Measurements from ENCODE around the gene C9orf40. TPM values are rescaled to one million over a fixed set of nuclear protein-coding genes. Genes with fewer than 3 reads are reported as not detected.

C9orf40 gene
- polyA plus RNA-seq, 1 of the 3 experiments (the other 2 are of a cell fraction) = 2.0 TPM

GRCh38 chr9:74963056-74963455, 10.3 kb upstream of the C9orf40 start:
- H3K27me3 ChIP-seq (ENCODE audit: insufficient read depth) = no peaks in the 10 kb centered on the region
- no peaks in the 10 kb centered on the region for H3K9me2 ChIP-seq
- no peak for DNase-seq
- no peak overlapping the region for H3K27ac ChIP-seq (ENCODE audit: low read depth in 2 of 2, low read length in 1 of 2)
- CTCF ChIA-PET = interaction anchor here (3.6 kb wide), 1 partner anchor 10 kb away, joined by 20 read pairs; the partner anchor contains the start of gene C9orf40
- TF ChIP-seq CHD2 (IDR thresholded peaks at IDR 0.05; ENCODE audit: low read length, partially characterized antibody) = no peak
- TF ChIP-seq, protein P1, sequence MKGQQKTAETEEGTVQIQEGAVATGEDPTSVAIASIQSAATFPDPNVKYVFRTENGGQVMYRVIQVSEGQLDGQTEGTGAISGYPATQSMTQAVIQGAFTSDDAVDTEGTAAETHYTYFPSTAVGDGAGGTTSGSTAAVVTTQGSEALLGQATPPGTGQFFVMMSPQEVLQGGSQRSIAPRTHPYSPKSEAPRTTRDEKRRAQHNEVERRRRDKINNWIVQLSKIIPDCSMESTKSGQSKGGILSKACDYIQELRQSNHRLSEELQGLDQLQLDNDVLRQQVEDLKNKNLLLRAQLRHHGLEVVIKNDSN (IDR thresholded peaks at IDR 0.05; ENCODE audit: borderline replicate concordance, low read depth) = no peak
- TF ChIP-seq RCOR1 (IDR thresholded peaks at IDR 0.05; ENCODE audit: low read length) = no peak
- TF ChIP-seq TEAD4 (IDR thresholded peaks at IDR 0.05; ENCODE audit: borderline replicate concordance, insufficient read depth) = no peak
- TF ChIP-seq, protein P2, sequence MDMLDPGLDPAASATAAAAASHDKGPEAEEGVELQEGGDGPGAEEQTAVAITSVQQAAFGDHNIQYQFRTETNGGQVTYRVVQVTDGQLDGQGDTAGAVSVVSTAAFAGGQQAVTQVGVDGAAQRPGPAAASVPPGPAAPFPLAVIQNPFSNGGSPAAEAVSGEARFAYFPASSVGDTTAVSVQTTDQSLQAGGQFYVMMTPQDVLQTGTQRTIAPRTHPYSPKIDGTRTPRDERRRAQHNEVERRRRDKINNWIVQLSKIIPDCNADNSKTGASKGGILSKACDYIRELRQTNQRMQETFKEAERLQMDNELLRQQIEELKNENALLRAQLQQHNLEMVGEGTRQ (IDR thresholded peaks at IDR 0.05; ENCODE audit: borderline replicate concordance, low read depth, low read length) = no peak
- no peaks in the 10 kb centered on the region for H4K20me1 ChIP-seq (ENCODE audit: insufficient read depth)
- H3K4me1 ChIP-seq (ENCODE audit: control insufficient read depth in 1 of 2, insufficient read depth in 2 of 2, low read depth in 1 of 2, low read length in 1 of 2) = no peaks in the 10 kb centered on the region
- H3F3A ChIP-seq (replicated peaks; ENCODE audit: insufficient read depth) = no peaks in the 10 kb centered on the region
- no peak overlapping the region for H3K4me3 ChIP-seq (ENCODE audit: low read depth in 2 of 2, low read length in 1 of 2)
- no peak overlapping the region for H3K4me2 ChIP-seq
- POLR2A ChIA-PET = no interaction called here
- 100% methylated on average over 2 of the region's 2 CpGs for WGBS (ENCODE audit: low lambda C conversion rate)
- H3K79me2 ChIP-seq (ENCODE audit: insufficient read depth) = no peaks in the 10 kb centered on the region
- no peak overlapping the region for H3K9ac ChIP-seq
- no peak overlapping the region for H2AFZ ChIP-seq (ENCODE audit: low read depth)
- H3K36me3 ChIP-seq (replicated peaks in 1 of 2; ENCODE audit: control insufficient read depth in 1 of 2, insufficient read depth in 2 of 2, low read length in 1 of 2) = peaks cover 0 to 5% of the 10 kb centered on the region in 2 experiments
- H3K9me3 ChIP-seq = peaks cover 5% of the 10 kb centered on the region; the same call in 1 of the 2 replicates

DNA sequence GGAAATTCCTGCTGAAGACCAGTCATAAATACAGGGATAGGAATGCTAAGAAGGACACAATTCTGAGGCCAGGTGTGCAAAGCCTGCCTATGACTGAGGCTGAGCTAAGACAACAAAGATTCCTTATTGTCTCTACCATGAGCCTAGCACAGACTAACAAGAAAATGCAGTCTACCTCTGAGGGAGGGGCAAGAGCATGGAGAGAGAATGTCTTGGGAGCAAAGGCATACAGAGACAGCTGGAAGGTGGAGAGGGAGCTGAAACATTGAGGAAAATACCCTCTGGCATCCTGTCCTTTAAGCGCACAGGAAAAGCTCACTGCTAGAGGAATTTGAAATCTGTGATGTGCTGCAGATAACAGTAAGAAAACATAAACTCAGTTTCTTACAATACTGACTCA, 8.8 kb upstream of the C9orf40 start:
- Histone ChIP-seq H3K27ac (ENCODE audit: low read depth in 2 of 2, low read length in 1 of 2) (no peak overlapping the region), H2AFZ (ENCODE audit: low read depth) (no peak overlapping the region), H3K9ac (no peak overlapping the region), H3K9me2 (no peaks in the 10 kb centered on the region), H3K9me3 (peaks cover 5% of the 10 kb centered on the region; the same call in 1 of the 2 replicates), H3K4me2 (no peak overlapping the region), H3K4me1 (ENCODE audit: control insufficient read depth in 1 of 2, insufficient read depth in 2 of 2, low read depth in 1 of 2, low read length in 1 of 2) (no peaks in the 10 kb centered on the region), H3K27me3 (ENCODE audit: insufficient read depth) (no peaks in the 10 kb centered on the region), H3K79me2 (ENCODE audit: insufficient read depth) (no peaks in the 10 kb centered on the region), H3K36me3 (replicated peaks in 1 of 2; ENCODE audit: control insufficient read depth in 1 of 2, insufficient read depth in 2 of 2, low read length in 1 of 2) (peaks cover 0 to 5% of the 10 kb centered on the region in 2 experiments), H3K4me3 (ENCODE audit: low read depth in 2 of 2, low read length in 1 of 2) (no peak overlapping the region), H4K20me1 (ENCODE audit: insufficient read depth) (no peaks in the 10 kb centered on the region), H3F3A (replicated peaks; ENCODE audit: insufficient read depth) (no peaks in the 10 kb centered on the region)
- 100% methylated on average over 1 of the region's 1 CpG for WGBS (ENCODE audit: low lambda C conversion rate)
- ChIA-PET POLR2A (no interaction called here), CTCF (interaction anchor here (1.7 to 3.6 kb wide), 2 partner anchors 9 to 188 kb away, joined by 6 to 20 read pairs; partner anchors contain the start of gene C9orf40)
- TF ChIP-seq EZH2phosphoT487 (IDR thresholded peaks at IDR 0.05; ENCODE audit: borderline replicate concordance, low read depth) (no peak), SIN3A (IDR thresholded peaks at IDR 0.05; ENCODE audit: borderline replicate concordance, low read depth, low read length) (no peak), FOXJ3 (CRISPR knock-in tag; IDR thresholded peaks at IDR 0.05) (no peak), RFX5 (IDR thresholded peaks at IDR 0.05; ENCODE audit: low read length) (no peak), NFIC (IDR thresholded peaks at IDR 0.05; ENCODE audit: borderline replicate concordance) (no peak), GATA2 (CRISPR knock-in tag; IDR thresholded peaks at IDR 0.05) (no peak), YY1 (IDR thresholded peaks at IDR 0.05; ENCODE audit: low read depth) (no peak), RXRA (IDR thresholded peaks at IDR 0.05; ENCODE audit: borderline replicate concordance, low read depth) (no peak), RCOR1 (IDR thresholded peaks at IDR 0.05; ENCODE audit: low read length) (no peak), IRF3 (IDR thresholded peaks at IDR 0.05; ENCODE audit: low read depth, low read length) (no peak), NRF1 (IDR thresholded peaks at IDR 0.05; ENCODE audit: low read depth, low read length) (no peak), RAD21 (IDR thresholded peaks at IDR 0.05; ENCODE audit: low read length) (no peak), ZBTB33 (IDR thresholded peaks at IDR 0.05; ENCODE audit: borderline replicate concordance, low read depth) (no peak), POLR2AphosphoS5 (IDR thresholded peaks at IDR 0.05; ENCODE audit: low read depth, low read length) (no peak)
- TF ChIP-seq, protein P1 (IDR thresholded peaks at IDR 0.05; ENCODE audit: borderline replicate concordance, low read depth) = no peak
- DNase-seq = no peak

Measured in SK-N-SH (cell line).